Parathyroid adenoma (tissue), 2 donors: ENCODE data around the gene GNAS-AS1.
"Not testable (repeated sequence)": the region's sequence is repeated elsewhere in the genome, so short reads cannot be mapped to it uniquely, and the experiment has no call there.

Experiments
- H2AFZ ChIP-seq: fragments of 300-600 bp; sonication (generic); one replicate; pipeline ENCODE4 v1.7.0; 2017; ENCODE audit warnings: antibody characterized with exemption, mild to moderate bottlenecking
- H3K27ac ChIP-seq: fragments of 300-600 bp; sonication (generic); one replicate; pipeline ENCODE4 v1.7.0; 2017
- H3K27me3 ChIP-seq: fragments of 300-600 bp; sonication (generic); one replicate; pipeline ENCODE4 v1.7.0; 2017; ENCODE audit warnings: low read length; ENCODE audit not compliant: control insufficient read depth, insufficient read depth
- H3K36me3 ChIP-seq: fragments of 300-600 bp; sonication (generic); one replicate; pipeline ENCODE4 v1.7.0; 2017; ENCODE audit warnings: low read length; ENCODE audit not compliant: control insufficient read depth, insufficient read depth
- H3K4me1 ChIP-seq: fragments of 300-600 bp; sonication (generic); one replicate; pipeline ENCODE4 v1.7.0; 2017; ENCODE audit warnings: control low read depth
- H3K4me2 ChIP-seq: fragments of 300-600 bp; sonication (generic); one replicate; pipeline ENCODE4 v1.7.0; 2017; ENCODE audit warnings: low read length
- H3K4me3 ChIP-seq: fragments of 300-600 bp; sonication (generic); one replicate; pipeline ENCODE4 v1.7.0; 2017; ENCODE audit warnings: low read depth, low read length
- H3K79me2 ChIP-seq: fragments of 300-600 bp; sonication (generic); one replicate; pipeline ENCODE4 v1.7.0; 2017; ENCODE audit warnings: control low read depth
- H3K9ac ChIP-seq: fragments of 300-600 bp; sonication (generic); one replicate; pipeline ENCODE4 v1.7.0; 2017; ENCODE audit warnings: mild to moderate bottlenecking
- H3K9me3 ChIP-seq: fragments of 300-600 bp; sonication (generic); one replicate; pipeline ENCODE4 v1.7.0; 2017; ENCODE audit warnings: low read length; ENCODE audit not compliant: control insufficient read depth
- TF ChIP-seq, protein P1 (sequence below): fragments of 300-600 bp; sonication (generic); IDR thresholded peaks from one replicate; pipeline ENCODE4 v1.7.0; 2017; ENCODE audit warnings: antibody characterized with exemption, mild to moderate bottlenecking
- donor health status: primary hyperparathyroidism.

GNAS-AS1 gene

DNA sequence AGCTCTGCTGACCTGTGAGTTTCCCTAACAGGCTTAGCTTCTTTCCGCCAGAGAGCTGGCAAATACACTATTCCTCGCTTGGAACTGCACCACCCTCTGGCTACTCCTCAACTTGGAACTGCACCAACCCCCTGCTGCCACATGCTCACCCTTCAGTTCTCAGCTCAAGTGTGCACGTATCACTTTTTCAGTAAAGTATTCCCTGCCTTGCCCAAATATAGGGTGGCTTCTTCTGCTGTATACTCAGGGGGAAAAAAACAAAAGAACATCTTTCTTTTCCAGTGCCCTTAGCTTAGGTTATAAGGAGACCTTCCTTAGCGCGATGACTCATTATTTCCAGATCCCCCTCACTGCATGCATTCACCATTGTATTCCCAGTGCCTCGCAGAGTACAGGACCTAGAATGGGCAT is 21.2 kb downstream of the GNAS-AS1 start:
- Histone ChIP-seq H3K9me3 (no peaks in the 10 kb centered on the region), H3K4me1 (no peaks in the 10 kb centered on the region), H3K36me3 (no peaks in the 10 kb centered on the region), H3K79me2 (no peaks in the 10 kb centered on the region), H2AFZ (no peak overlapping the region), H3K27me3 (no peaks in the 10 kb centered on the region), H3K4me3 (no peak overlapping the region), H3K27ac (no peak overlapping the region), H3K4me2 (no peak overlapping the region), H3K9ac (no peak overlapping the region)
- TF ChIP-seq, protein P1, sequence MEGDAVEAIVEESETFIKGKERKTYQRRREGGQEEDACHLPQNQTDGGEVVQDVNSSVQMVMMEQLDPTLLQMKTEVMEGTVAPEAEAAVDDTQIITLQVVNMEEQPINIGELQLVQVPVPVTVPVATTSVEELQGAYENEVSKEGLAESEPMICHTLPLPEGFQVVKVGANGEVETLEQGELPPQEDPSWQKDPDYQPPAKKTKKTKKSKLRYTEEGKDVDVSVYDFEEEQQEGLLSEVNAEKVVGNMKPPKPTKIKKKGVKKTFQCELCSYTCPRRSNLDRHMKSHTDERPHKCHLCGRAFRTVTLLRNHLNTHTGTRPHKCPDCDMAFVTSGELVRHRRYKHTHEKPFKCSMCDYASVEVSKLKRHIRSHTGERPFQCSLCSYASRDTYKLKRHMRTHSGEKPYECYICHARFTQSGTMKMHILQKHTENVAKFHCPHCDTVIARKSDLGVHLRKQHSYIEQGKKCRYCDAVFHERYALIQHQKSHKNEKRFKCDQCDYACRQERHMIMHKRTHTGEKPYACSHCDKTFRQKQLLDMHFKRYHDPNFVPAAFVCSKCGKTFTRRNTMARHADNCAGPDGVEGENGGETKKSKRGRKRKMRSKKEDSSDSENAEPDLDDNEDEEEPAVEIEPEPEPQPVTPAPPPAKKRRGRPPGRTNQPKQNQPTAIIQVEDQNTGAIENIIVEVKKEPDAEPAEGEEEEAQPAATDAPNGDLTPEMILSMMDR: no peak

DNA sequence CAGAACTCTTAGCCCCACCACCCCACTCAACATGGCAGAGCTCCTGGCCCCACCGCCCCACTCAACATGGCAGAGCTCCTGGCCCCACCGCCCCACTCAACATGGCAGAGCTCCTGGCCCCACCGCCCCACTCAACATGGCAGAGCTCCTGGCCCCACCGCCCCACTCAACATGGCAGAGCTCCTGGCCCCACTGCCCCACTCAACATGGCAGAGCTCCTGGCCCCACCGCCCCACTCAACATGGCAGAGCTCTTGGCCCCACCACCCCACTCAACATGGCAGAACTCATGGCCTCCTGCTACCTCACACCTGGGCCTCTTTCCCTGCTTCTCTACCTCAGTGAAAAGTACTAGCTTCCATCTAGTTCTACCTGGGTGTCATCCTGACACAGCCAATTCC is 21.9 kb downstream of the GNAS-AS1 start:
- not testable (repeated sequence) for H3K4me2 ChIP-seq, H3K4me1 ChIP-seq, H3K27me3 ChIP-seq, H3K79me2 ChIP-seq, H3K9ac ChIP-seq, H2AFZ ChIP-seq, H3K4me3 ChIP-seq, H3K36me3 ChIP-seq, H3K27ac ChIP-seq, H3K9me3 ChIP-seq

DNA sequence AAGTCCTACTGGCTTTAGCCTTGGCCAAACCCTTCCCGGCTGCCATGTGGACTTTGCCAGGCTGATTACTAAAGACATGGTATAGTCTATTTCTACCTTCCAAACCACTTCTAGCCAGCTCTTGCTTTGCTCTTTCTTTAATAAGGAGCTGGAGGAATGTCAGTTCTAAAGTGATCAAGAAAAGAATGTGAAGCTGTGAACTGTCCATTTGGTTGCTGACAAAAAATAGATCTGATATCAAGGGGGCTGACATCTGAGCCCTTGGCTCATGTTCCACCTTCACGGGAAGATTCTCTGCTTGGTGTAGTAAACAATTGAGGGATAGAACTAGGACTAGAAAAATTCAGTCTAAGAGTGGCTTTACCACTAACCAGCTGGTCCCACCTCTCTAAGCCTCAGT is 22.6 kb downstream of the GNAS-AS1 start:
- Histone ChIP-seq H3K4me3 (no peak overlapping the region), H2AFZ (no peak overlapping the region), H3K9ac (no peak overlapping the region), H3K4me2 (no peak overlapping the region), H3K4me1 (no peaks in the 10 kb centered on the region), H3K36me3 (no peaks in the 10 kb centered on the region), H3K79me2 (no peaks in the 10 kb centered on the region), H3K9me3 (no peaks in the 10 kb centered on the region), H3K27me3 (no peaks in the 10 kb centered on the region), H3K27ac (no peak overlapping the region)
- TF ChIP-seq, protein P1: no peak

DNA sequence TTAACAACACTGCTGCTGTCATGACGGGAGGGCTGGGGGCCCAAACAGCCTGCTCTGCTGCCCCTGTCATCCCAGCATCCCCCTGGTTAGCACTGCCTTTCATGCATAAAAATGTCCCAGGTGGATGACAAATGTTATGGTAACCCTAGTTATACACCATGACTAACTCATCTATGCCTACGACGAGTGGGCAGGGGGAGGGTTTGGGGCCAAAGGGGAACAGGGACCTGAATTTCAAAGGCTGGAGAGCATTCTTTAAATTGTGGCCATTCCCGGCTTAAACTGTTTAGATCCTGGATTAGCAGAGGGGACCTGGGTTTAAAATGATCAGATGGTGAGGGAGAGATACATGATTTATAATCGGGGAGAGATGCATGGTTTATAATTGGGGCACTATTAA is 24.4 kb downstream of the GNAS-AS1 start:
- Histone ChIP-seq H3K36me3 (no peaks in the 10 kb centered on the region), H3K4me3 (no peak overlapping the region), H3K79me2 (no peaks in the 10 kb centered on the region), H2AFZ (no peak overlapping the region), H3K9me3 (no peaks in the 10 kb centered on the region), H3K27ac (no peak overlapping the region), H3K4me2 (no peak overlapping the region), H3K4me1 (no peaks in the 10 kb centered on the region), H3K9ac (no peak overlapping the region), H3K27me3 (no peaks in the 10 kb centered on the region)
- TF ChIP-seq, protein P1: no peak

DNA sequence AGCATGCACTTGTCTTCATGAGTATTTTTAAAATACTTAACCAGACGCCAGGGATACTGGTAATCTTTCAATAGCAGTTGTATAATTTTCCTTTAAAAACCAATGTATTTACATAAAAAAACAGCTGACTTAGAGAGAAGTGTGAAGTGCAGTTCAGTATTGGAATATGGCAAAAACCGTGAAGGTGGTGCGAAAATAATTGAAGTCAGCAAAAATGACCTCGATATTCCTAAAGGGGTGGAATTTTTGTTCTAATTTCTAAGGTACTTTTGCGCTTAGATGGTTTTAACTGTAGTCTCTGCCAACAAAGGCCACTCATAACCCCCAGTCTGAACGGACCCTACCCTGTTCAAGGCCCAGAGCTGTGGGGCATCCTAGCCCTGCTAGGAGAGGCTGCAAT is 25.3 kb downstream of the GNAS-AS1 start:
- H3K4me3 ChIP-seq: no peak overlapping the region
- H3K36me3 ChIP-seq: no peaks in the 10 kb centered on the region
- H2AFZ ChIP-seq: no peak overlapping the region
- no peaks in the 10 kb centered on the region for H3K9me3 ChIP-seq
- TF ChIP-seq, protein P1: no peak
- no peaks in the 10 kb centered on the region for H3K27me3 ChIP-seq
- no peaks in the 10 kb centered on the region for H3K79me2 ChIP-seq
- H3K4me1 ChIP-seq: no peaks in the 10 kb centered on the region
- no peak overlapping the region for H3K9ac ChIP-seq
- H3K4me2 ChIP-seq: no peak overlapping the region
- H3K27ac ChIP-seq: no peak overlapping the region
